ENCODE data around the gene CASQ1. TPM values are rescaled to one million over a fixed set of nuclear protein-coding genes. Genes with fewer than 3 reads are reported as not detected.

The CASQ1 gene
- total RNA-seq, 4 donors from 2014 or later = 0.44 to 0.75 TPM; not detected in 2

DNA sequence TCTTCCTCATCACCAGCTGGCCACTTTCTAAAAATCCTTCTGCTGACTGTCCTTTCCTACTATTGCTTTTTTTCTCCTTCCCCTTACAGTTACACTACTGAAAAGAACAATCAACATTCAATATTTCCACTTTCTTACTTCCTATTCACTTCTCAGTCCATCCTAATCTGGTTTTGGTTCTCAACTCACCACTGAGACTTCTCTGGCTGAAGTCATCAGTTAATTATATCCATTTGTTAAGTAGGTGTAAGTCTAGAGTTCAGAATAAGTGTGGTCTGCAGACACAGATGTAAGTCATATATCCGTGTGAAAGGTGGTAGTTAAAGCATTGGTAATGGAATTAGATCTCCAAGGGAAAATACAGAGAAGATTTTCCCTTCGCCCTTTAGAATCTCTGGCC, 36.2 kb downstream of the CASQ1 start:
- TF ChIP-seq, protein P1, sequence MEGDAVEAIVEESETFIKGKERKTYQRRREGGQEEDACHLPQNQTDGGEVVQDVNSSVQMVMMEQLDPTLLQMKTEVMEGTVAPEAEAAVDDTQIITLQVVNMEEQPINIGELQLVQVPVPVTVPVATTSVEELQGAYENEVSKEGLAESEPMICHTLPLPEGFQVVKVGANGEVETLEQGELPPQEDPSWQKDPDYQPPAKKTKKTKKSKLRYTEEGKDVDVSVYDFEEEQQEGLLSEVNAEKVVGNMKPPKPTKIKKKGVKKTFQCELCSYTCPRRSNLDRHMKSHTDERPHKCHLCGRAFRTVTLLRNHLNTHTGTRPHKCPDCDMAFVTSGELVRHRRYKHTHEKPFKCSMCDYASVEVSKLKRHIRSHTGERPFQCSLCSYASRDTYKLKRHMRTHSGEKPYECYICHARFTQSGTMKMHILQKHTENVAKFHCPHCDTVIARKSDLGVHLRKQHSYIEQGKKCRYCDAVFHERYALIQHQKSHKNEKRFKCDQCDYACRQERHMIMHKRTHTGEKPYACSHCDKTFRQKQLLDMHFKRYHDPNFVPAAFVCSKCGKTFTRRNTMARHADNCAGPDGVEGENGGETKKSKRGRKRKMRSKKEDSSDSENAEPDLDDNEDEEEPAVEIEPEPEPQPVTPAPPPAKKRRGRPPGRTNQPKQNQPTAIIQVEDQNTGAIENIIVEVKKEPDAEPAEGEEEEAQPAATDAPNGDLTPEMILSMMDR (IDR thresholded peaks at IDR 0.05; ENCODE audit: low read depth) = no peak

DNA sequence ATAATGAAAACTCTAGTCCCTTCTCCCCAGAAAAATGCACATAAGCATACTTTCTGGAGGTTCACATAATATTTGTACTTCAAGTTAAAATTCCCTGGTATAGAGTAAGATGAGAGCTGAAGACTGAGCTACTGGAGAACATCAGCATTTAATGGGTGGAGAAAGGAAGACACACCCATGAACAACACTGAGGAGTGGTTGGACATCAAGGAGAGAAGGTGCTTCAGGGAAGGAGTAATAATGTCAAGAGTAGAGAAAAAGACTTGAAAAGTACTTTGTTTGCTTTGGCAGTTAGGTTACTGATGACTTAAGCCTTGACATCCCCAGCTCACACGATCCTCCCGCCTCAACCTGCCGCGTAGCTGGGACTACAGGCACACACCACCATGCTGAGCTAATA, 36.7 kb downstream of the CASQ1 start:
- TF ChIP-seq, protein P1 (IDR thresholded peaks at IDR 0.05; ENCODE audit: low read depth) = no peak

DNA sequence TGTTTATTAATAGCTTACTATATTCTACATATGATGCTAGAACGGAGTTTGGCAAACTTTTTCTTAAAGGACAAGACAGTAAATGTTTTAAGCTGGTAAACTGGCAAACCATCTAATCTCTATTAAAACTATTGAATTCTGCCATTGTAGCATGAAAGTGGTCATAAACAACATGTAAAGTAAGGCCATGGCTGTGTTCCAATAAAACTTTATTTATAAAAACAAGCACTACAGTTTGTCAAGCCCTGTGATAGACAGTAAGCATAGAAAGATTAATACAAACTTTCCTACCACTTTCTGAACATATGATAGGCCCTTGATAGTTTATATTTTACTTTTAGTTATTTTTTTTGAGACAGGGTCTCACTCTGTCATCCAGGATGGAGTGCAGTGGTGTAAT, 37.2 kb downstream of the CASQ1 start:
- TF ChIP-seq, protein P1 (IDR thresholded peaks at IDR 0.05; ENCODE audit: low read depth) = no peak

DNA sequence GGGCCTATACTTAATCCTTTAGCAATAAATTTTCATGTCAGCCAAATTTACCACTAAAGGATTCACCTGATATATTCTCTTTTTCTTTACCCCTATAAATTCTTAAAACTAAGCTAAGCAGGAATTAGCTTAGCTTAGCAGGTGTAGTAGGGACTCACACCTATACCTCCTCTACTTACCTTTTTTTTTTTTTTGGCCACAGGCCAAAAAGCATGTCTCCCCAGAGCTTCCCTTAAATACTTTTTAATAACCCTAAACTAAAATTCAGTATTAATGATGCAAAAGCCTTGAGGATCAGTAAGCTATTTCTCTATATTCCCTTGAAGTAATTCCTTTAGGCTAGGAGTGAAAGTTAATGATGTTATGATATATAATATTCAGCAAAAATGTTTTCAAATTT, 38.1 kb downstream of the CASQ1 start:
- TF ChIP-seq, protein P1 (IDR thresholded peaks at IDR 0.05; ENCODE audit: low read depth) = no peak

DNA sequence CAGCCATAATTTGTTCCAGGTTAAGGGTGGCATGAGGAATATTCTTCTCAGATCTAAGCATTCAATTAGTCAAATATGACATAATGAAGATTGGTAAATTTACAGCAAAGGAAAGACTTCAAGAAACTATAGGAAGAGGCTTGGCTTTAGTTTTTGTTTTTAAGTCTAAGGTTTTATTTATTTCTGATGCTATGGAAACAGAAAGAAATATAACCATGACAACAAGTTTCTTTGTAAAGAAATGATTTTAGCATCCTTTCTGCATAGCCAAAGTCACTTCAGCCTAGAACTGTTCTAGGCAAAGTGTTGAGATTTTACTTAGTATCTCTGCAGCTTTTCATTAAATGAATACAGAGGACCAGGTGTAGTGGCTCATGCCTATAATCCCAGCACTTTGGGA, 42.5 kb downstream of the CASQ1 start:
- TF ChIP-seq, protein P1 (IDR thresholded peaks at IDR 0.05; ENCODE audit: low read depth) = no peak

DNA sequence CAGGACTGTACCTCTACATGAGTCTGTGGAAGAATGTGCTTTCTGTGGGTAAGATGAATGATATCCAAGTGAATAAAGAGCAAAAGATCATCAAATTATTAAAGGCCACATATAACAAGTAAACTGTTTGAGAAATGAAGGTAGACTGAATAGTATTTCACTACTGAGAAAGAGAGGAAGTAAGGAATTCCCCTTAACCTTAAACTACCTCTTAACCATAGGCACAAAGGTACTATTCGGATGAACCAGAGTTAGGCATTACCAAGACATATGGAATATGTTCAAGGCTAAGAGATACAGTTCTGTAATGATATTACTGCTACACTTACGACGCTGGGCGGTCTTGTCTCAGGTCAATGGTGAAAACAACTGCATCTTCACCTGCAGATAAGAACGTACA, 46.4 kb downstream of the CASQ1 start:
- TF ChIP-seq, protein P1 (IDR thresholded peaks at IDR 0.05; ENCODE audit: low read depth) = no peak

DNA sequence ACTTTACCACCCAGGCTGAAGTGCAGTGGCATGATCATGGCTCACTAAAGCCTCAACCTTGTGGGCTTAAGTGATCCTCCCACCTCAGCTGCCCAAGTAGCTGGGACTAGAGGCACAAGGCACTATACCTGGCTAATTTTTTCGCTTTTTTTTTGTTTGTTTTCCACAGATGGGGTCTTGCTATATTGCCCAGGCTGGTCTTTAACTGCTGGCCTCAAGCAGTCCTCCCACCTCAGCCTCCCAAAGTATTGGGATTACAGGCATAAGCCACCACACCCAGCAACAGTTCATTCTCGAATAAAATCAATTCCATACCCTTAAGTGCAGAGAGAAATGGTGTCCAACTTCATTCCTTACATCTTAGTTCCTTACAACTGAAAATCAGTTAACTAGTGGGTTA, 47.2 kb downstream of the CASQ1 start:
- TF ChIP-seq, protein P1 (IDR thresholded peaks at IDR 0.05; ENCODE audit: low read depth) = no peak
